Fibroblast of the conjunctiva (primary cell): ENCODE results near the gene L1TD1.
"Not testable (repeated sequence)": the region's sequence is repeated elsewhere in the genome, so short reads cannot be mapped to it uniquely, and the experiment has no call there.

Source experiments
- DNase-seq: peaks from one replicate; pipeline ENCODE4 v3.0.0-alpha.2; 2010; ENCODE audit warnings: low read depth

Gene L1TD1

GRCh38 chr1:62207187-62207586 is 12.5 kb downstream of the L1TD1 start:
- no peak for DNase-seq

- DNase-seq, result no peak
Observed at GRCh38 chr1:62208087-62208486, 13.4 kb downstream of the L1TD1 start.

DNA sequence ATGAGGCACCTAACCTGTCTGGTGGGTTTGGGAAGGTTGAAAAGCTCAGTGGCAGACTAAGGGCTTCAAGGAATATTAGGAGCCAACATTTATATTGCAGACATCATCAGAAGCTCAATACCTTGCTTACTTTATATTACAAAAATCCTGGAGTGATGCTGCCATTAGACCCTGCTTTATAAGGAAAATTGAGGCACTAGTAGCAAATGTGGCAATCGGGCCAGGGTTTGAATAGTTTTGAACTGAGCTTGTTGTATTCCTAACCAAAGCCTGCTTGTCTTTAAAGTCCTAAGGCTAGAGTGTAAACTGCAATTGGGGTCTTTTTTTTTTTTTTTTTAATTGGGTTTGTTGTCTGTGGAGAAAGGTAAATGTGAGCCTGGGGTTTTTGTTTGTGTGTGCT is 14.3 kb downstream of the L1TD1 start:
- no peak for DNase-seq

DNA sequence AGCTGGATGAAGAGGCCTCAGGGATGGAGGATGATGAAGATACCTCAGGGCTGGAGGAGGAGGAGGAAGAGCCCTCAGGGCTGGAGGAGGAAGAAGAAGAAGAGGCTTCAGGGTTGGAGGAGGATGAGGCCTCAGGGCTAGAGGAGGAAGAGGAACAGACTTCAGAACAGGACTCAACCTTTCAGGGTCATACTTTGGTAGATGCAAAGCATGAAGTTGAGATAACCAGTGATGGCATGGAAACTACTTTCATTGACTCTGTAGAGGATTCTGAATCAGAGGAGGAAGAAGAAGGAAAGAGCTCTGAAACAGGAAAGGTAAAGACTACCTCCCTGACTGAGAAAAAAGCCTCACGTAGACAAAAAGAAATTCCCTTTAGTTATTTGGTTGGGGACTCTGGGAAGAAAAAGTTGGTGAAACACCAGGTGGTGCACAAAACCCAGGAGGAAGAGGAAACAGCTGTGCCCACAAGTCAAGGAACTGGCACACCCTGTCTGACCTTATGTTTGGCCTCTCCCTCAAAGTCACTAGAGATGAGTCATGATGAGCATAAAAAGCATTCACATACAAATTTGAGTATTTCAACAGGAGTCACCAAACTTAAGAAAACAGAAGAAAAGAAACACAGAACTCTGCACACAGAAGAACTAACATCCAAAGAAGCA is 15.4 kb downstream of the L1TD1 start:
- no peak for DNase-seq

- DNase-seq, result no peak
Observed at GRCh38 chr1:62210960-62211359, 16.3 kb downstream of the L1TD1 start.

GRCh38 chr1:62212411-62212810 is 17.8 kb downstream of the L1TD1 start:
- no peak for DNase-seq

DNA sequence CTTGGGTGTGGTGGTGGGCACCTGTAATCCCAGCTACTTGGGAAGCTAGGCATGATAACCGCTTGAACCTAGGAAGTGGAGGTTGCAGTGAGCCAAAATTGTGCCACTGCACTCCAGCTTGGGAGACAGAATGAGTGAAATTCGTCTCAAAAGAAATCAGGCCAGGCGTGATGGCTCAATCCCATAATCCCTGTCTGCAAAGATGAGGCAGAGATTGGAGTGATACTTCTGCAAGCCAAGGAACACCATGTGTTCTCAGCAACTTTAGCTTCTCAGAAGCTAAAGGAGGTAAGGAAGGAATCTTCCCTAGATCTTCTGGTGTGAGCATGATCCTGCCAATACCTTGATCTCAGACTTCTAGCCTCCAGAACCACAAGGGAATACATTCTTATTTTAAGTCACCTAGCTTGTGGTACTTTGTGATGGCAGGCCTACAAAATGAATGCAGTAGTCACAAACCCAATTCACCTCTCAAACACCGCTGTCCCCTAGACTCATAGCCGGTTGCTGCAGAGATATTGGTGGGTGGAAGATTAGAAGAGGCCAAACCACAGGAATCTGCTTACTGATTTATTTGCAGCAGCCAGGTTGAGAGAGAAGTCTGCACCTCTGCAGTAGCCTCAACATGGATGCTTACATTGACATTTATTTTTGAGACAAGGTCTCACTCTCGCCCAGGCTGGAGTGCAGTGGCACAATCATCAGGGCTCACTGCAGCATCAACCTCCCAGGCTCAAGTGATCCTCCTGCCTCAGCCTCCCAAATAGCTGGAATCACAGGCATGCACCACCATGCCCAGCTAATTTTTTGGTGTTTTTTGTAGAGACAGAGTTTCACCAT is 18.6 kb downstream of the L1TD1 start:
- DNase-seq, result no peak

- DNase-seq, result no peak
Observed at GRCh38 chr1:62218604-62219003, 24.0 kb downstream of the L1TD1 start.

DNA sequence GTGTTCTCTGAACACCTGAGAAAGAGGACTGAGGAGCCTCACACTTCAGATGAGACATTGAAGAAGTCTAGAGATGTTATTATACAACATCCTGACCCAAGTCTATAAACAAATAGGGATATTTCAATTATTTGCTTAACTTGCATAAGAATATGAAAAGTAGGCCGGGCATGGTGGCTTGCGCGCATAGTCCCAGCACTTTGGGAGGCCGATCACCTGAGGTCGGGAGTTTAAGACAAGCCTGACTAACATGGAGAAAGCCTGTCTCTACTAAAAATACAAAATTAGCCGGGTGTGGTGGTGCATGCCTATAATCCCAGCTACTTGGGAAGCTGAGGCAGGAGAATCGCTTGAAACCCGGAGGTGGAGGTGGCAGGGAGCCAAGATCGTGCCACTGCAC is 25.8 kb downstream of the L1TD1 start:
- not testable (repeated sequence) for DNase-seq

- DNase-seq, result no peak
Observed at GRCh38 chr1:62221171-62221570, 26.5 kb downstream of the L1TD1 start.

GRCh38 chr1:62222321-62222720 is 27.7 kb downstream of the L1TD1 start:
- DNase-seq, result no peak

- no peak for DNase-seq
Observed at GRCh38 chr1:62224182-62224581, 29.5 kb downstream of the L1TD1 start.

- no peak for DNase-seq
Observed at GRCh38 chr1:62227496-62227895, 32.8 kb downstream of the L1TD1 start.

DNA sequence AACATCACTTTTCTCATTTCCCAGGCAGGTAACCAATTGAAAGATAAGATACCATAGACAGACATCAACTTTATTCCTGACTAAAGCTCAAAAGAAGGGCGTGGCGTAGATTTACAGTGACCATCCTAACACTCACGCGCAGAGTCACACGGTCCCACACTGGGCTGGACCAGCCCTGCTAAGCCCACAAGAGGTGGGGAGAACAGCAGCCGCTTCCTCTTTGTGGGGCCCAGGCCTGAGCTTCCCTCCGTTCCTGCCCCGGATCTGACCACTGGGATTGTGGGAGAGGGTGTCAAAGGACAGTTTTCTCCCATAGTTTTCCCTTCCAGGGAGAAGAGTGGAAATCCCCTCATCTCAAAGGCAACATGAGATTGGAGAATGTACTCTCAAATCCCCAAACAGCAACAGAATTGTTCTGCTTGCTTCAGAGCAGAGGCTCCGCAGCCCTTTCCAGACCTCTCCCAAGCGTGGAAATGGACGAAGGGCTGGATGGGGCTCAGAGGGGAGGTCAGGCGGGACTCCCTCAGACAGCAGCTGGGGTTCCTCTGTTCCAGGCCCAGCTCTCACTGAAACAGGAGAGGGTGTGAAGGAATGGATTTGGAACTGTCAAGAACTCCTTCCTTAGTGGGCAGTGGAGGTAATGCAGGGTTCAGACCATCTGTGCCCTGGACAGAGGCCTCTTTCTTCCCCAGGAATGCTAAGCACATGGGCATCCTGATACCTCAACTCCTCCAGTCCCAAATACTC is 33.7 kb downstream of the L1TD1 start:
- DNase-seq, result no peak

GRCh38 chr1:62228883-62229187 is 34.2 kb downstream of the L1TD1 start:
- DNase-seq, result no peak

DNA sequence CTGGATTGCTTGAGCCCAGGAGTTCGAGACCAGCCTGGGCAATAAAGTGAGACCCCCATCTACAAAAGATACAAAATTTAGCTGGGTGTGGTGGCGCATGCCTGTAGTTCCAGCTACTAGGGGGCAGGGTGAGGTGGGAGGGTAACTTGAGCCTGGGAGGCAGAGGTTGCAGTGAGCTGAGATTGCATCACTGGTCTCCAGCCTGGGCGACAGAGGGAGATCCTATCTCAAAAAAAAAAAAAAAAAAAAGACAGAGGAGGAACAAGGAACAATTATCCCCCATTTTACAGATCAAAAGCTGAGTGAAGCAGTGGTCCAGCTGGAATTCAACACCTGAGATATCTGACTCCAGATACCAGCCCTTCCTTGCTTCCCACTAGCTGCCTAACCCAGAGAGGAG is 34.8 kb downstream of the L1TD1 start:
- no peak for DNase-seq

- DNase-seq, result no peak
Observed at GRCh38 chr1:62229932-62230331, 35.3 kb downstream of the L1TD1 start.

DNA sequence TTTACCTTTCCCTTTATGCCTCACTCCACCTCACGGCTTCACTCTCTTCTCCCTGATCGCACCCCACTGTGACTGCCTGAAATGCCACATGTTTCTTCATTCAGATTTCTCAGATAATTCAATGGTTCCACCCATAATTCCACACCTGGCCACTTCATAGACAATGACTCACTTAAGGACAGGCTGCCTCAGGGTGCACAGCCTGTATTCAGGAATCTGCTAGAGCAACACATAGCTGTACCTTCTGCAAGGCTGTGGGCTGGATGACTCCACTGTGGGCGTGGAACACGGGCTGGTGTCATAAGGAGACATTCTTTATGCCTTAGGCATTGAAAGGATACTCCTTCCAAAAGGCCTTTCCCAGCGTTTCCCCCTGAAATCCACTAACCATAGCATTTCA is 36.1 kb downstream of the L1TD1 start:
- DNase-seq, result peak; percentile 9

DNA sequence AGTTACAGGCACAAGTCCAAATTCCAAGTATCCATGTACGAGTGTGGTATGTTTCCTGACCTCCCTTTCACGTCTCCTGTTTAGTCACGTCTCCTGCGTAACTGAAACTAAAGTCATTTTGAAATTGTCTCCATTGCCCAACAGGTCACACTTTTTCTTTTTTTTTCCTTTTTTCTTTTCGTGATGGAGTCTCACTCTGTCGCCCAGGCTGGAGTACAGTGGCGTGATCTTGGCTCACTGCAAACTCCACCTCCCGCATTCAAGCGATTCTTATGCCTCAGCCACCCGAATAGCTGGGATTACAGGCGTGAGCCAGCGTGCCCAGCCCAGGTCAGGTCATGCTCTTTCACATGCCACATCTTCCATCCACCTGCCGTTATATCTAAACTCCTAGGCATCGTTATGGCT is 38.2 kb downstream of the L1TD1 start:
- no peak for DNase-seq

DNA sequence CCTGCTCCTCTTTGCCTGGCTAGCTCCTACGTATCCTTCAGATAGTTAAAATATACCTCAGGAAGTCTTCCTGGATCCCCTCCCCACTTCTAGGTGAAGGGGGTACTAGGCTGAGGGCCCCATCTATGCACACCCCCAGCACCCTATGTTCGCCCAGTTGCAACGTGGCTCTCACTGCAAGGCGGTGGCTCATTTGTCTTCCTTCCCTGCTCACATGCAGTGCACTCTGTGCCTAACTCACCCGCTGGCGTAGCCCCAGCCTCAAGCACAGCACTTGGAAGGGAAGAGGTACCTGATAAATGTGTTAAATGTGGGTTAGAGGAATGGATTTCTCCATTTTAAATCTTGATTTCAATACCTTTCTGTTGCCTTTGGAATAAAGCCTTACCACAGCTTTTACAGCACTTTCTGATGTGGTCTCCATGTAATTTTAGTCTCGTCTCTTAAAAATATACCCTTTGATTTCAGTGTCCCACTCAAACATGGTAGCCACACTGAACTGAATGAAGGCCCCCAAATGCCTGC is 39.3 kb downstream of the L1TD1 start:
- no peak for DNase-seq

GRCh38 chr1:62234688-62235087 is 40.0 kb downstream of the L1TD1 start:
- DNase-seq, result no peak

- DNase-seq, result no peak
Observed at GRCh38 chr1:62235576-62235975, 40.9 kb downstream of the L1TD1 start.

DNA sequence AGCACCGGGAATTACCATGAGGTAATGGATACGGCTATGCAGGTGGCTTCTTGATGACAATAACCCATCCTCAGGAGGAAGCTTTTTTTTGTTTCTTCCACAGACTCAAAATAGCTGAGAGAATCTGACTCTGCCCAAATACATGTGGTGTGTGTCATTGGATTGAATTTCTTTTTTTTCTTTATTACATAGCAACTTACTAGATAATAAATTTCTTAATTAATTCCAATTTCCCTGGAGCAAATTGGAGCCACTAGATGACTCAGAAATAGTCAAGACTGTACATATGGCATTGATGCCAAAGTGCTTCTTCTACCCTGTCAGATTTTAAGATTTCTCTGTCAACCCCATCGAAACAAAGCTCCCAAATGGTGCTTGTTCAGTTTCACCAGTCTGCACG is 42.7 kb downstream of the L1TD1 start:
- no peak for DNase-seq
